CD4-positive, CD25-positive, alpha-beta regulatory T cell (primary cell): ENCODE measurements around the gene LCLAT1. TPM values are rescaled to one million over a fixed set of nuclear protein-coding genes. Genes with fewer than 3 reads are reported as not detected.
A peak's percentile ranks its signal among the peaks of the same experiment; 100 is the strongest.

Source experiments
- ATAC-seq, 2 donors: fragments of 150-1000 bp; cut with Tn5 transposase; one replicate each; pipeline ENCODE4 v1.10.0; 2021; ENCODE audit warnings: low read depth in 2 of 2, moderate number of reproducible peaks in 2 of 2, moderate library complexity in 1 of 2
- DNase-seq, 3 donors: peaks; one replicate each; pipeline versions ENCODE4 v3.0.0 to v3.0.0-alpha.2; 2012 to 2022; ENCODE audit warnings: mixed read lengths in 1 of 3
- H3K27ac ChIP-seq: one replicate; pipeline ENCODE4 v1.7.0; 2013; ENCODE audit warnings: mild to moderate bottlenecking, low read length; ENCODE audit not compliant: insufficient read depth, poor library complexity, severe bottlenecking
- H3K27me3 ChIP-seq: one replicate; pipeline ENCODE4 v1.7.0; 2013; ENCODE audit warnings: low read length; ENCODE audit not compliant: control insufficient read depth, insufficient read depth
- H3K36me3 ChIP-seq: one replicate; pipeline ENCODE4 v1.7.0; 2013; ENCODE audit warnings: mild to moderate bottlenecking, low read length, moderate library complexity; ENCODE audit not compliant: control insufficient read depth, insufficient read depth
- H3K4me1 ChIP-seq: 2 replicates; pipeline ENCODE4 v1.7.0; 2013; ENCODE audit warnings: mild to moderate bottlenecking, low read length; ENCODE audit not compliant: insufficient read depth, control insufficient read depth, poor library complexity, severe bottlenecking
- H3K4me3 ChIP-seq: one replicate; pipeline ENCODE4 v1.7.0; 2013; ENCODE audit warnings: low read depth, mild to moderate bottlenecking, low read length, moderate library complexity
- H3K9me3 ChIP-seq, 2 experiments: 1 replicate in 1 of 2; 2 replicates in 1 of 2; pipeline ENCODE4 v1.7.0; 2013; ENCODE audit warnings: low read length in 2 of 2, mild to moderate bottlenecking in 1 of 2, moderate library complexity in 1 of 2; ENCODE audit not compliant: control insufficient read depth in 2 of 2
- H3K27ac Mint-ChIP-seq, 3 donors: one replicate each; pipeline ENCODE4 v1.8.0; 2020 to 2022; ENCODE audit warnings: mild to moderate bottlenecking in 3 of 3, mixed read lengths in 3 of 3, moderate library complexity in 2 of 3
- H3K27me3 Mint-ChIP-seq: one replicate; pipeline ENCODE4 v1.8.0; 2022; ENCODE audit warnings: mild to moderate bottlenecking, mixed read lengths
- H3K36me3 Mint-ChIP-seq: one replicate; pipeline ENCODE4 v1.8.0; 2020; ENCODE audit warnings: mixed read lengths
- H3K4me1 Mint-ChIP-seq, 4 donors: one replicate each; pipeline ENCODE4 v1.8.0; 2020 to 2022; ENCODE audit warnings: mixed read lengths in 4 of 4, mild to moderate bottlenecking in 1 of 4
- H3K4me3 Mint-ChIP-seq, 4 donors: one replicate each; pipeline ENCODE4 v1.8.0; 2020 to 2022; ENCODE audit warnings: mild to moderate bottlenecking in 4 of 4, mixed read lengths in 4 of 4, moderate library complexity in 3 of 4
- H3K9me3 Mint-ChIP-seq, 7 donors: one replicate each; pipeline ENCODE4 v1.8.0; 2020 to 2022; ENCODE audit warnings: mixed read lengths in 7 of 7, mild to moderate bottlenecking in 3 of 7, moderate library complexity in 2 of 7
- polyA plus RNA-seq, 4 donors: library from polyadenylated mRNA; unstranded; fragments of 300-500 nt; fragmentation: Illumina TruSeq; gene quantifications; one replicate each; pipeline ENCODE4 v1.2.3, GENCODE V29; 2021
- total RNA-seq: library from RNA; stranded (reverse); gene quantifications from one replicate; pipeline ENCODE4 v1.2.3, GENCODE V29; 2022

The LCLAT1 gene
- total and polyA plus RNA-seq, 5 donors from 2014 or later, result 4.8 to 25.2 (median 9.2) TPM

GRCh38 chr2:30484995-30485394, 37.9 kb downstream of the LCLAT1 start:
- H3K9me3 Mint-ChIP-seq, result no peaks in the 10 kb centered on the region
- DNase-seq (no peak), ATAC-seq (no peak)
- no peaks in the 10 kb centered on the region for H3K4me1 ChIP-seq
- no peak overlapping the region for H3K27ac Mint-ChIP-seq
- no peaks in the 10 kb centered on the region for H3K27me3 ChIP-seq
- H3K4me1 Mint-ChIP-seq, result peaks cover 5 to 55% (median 29%) of the 10 kb centered on the region in 4 donors
- H3K36me3 ChIP-seq, result no peaks in the 10 kb centered on the region
- H3K36me3 Mint-ChIP-seq, result peaks cover 20% of the 10 kb centered on the region
- H3K27ac ChIP-seq, result no peak overlapping the region
- H3K9me3 ChIP-seq, result no peaks in the 10 kb centered on the region
- H3K27me3 Mint-ChIP-seq, result no peaks in the 10 kb centered on the region
- H3K4me3 Mint-ChIP-seq, result no peak overlapping the region
- H3K4me3 ChIP-seq, result no peak overlapping the region

DNA sequence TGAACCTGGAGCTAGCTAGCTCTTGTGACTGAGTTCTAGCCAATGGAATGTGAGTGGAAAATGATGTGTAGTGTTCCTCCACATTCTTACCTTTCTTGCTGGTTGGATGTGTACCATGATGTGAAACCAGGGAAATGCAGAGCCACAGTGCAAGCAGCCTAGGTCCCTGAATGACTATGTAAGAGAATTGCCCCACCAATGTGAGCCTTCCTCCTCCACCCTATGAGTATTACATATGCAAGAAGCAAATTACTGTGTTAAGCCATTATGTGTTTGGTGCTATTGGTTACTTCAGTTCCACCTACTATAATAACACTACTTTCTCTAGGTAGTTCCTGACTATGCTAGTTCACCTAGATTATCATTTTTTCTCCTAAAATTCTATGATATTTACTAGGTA, 39.6 kb downstream of the LCLAT1 start:
- Mint-ChIP-seq H3K36me3 (peaks cover 8% of the 10 kb centered on the region), H3K4me1 (peaks cover 11 to 51% (median 26%) of the 10 kb centered on the region in 4 donors), H3K27me3 (no peaks in the 10 kb centered on the region), H3K27ac (peak overlapping the region in 1 of 3 donors; percentile 34), H3K9me3 (no peaks in the 10 kb centered on the region), H3K4me3 (no peak overlapping the region)
- no peak overlapping the region for H3K4me3 ChIP-seq
- no peaks in the 10 kb centered on the region for H3K9me3 ChIP-seq
- ATAC-seq (no peak), DNase-seq (no peak)
- H3K36me3 ChIP-seq, result no peaks in the 10 kb centered on the region
- H3K27ac ChIP-seq, result no peak overlapping the region
- H3K4me1 ChIP-seq, result no peaks in the 10 kb centered on the region
- H3K27me3 ChIP-seq, result no peaks in the 10 kb centered on the region

- Histone ChIP-seq H3K9me3 (no peaks in the 10 kb centered on the region), H3K27me3 (no peaks in the 10 kb centered on the region), H3K4me3 (no peak overlapping the region), H3K4me1 (no peaks in the 10 kb centered on the region), H3K36me3 (no peaks in the 10 kb centered on the region), H3K27ac (no peak overlapping the region)
- ATAC-seq (no peak), DNase-seq (no peak)
- no peaks in the 10 kb centered on the region for H3K27me3 Mint-ChIP-seq
- H3K9me3 Mint-ChIP-seq, result no peaks in the 10 kb centered on the region
- H3K36me3 Mint-ChIP-seq, result peaks cover 8% of the 10 kb centered on the region
- H3K4me3 Mint-ChIP-seq, result no peak overlapping the region
- peaks cover 11 to 52% (median 28%) of the 10 kb centered on the region in 4 donors for H3K4me1 Mint-ChIP-seq
- peak overlapping the region in 1 of 3 donors; percentile 78 for H3K27ac Mint-ChIP-seq
Measured at GRCh38 chr2:30487603-30488002, 40.6 kb downstream of the LCLAT1 start.

- H3K27me3 Mint-ChIP-seq, result no peaks in the 10 kb centered on the region
- Histone ChIP-seq H3K27ac (no peak overlapping the region), H3K4me1 (no peaks in the 10 kb centered on the region), H3K36me3 (no peaks in the 10 kb centered on the region), H3K9me3 (no peaks in the 10 kb centered on the region), H3K4me3 (no peak overlapping the region), H3K27me3 (no peaks in the 10 kb centered on the region)
- H3K4me1 Mint-ChIP-seq, result peaks cover 11 to 53% (median 27%) of the 10 kb centered on the region in 4 donors
- H3K9me3 Mint-ChIP-seq, result no peaks in the 10 kb centered on the region
- H3K4me3 Mint-ChIP-seq, result no peak overlapping the region
- H3K36me3 Mint-ChIP-seq, result peaks cover 8% of the 10 kb centered on the region
- peak overlapping the region in 1 of 3 donors; percentile 52 for H3K27ac Mint-ChIP-seq
- no peak for ATAC-seq
- peak in 1 of 3 donors; percentile 9 for DNase-seq
Measured at GRCh38 chr2:30488012-30488659, 41.1 kb downstream of the LCLAT1 start.

GRCh38 chr2:30491225-30491624, 44.2 kb downstream of the LCLAT1 start:
- Mint-ChIP-seq H3K4me1 (peaks cover 6 to 48% (median 28%) of the 10 kb centered on the region in 4 donors), H3K27ac (no peak overlapping the region), H3K4me3 (no peak overlapping the region), H3K27me3 (no peaks in the 10 kb centered on the region), H3K36me3 (peaks cover 17% of the 10 kb centered on the region), H3K9me3 (peaks cover 0 to 5% (median 0%) of the 10 kb centered on the region in 7 donors)
- no peak overlapping the region for H3K4me3 ChIP-seq
- H3K36me3 ChIP-seq, result no peaks in the 10 kb centered on the region
- no peaks in the 10 kb centered on the region for H3K27me3 ChIP-seq
- no peaks in the 10 kb centered on the region for H3K9me3 ChIP-seq
- H3K27ac ChIP-seq, result no peak overlapping the region
- no peak for ATAC-seq
- DNase-seq, result no peak
- no peaks in the 10 kb centered on the region for H3K4me1 ChIP-seq

DNA sequence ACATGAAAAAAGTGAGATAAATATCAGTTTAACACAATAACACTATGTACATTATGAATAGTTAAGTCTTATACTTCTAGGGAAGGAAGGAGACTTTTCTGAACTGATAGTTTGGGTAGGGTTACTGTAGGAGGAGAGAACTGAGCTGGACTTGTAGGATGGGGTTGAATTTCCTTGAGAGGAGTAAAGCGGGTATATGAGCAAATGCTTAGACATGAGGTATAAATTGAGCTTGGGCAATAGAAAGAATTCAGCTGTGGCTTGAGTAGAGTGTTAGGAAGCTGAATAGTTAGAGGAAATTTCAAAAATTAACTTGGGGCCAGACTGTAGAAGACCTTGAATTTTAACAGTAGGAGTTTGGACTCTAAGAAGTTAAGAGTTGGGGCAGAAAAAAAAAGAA, 45.1 kb downstream of the LCLAT1 start:
- H3K27ac Mint-ChIP-seq, result peak overlapping the region in 1 of 3 donors; percentile 2
- no peak for ATAC-seq
- H3K27me3 ChIP-seq, result no peaks in the 10 kb centered on the region
- peaks cover 25% of the 10 kb centered on the region for H3K36me3 Mint-ChIP-seq
- no peak overlapping the region for H3K4me3 ChIP-seq
- H3K4me1 Mint-ChIP-seq, result peaks cover 6 to 46% (median 28%) of the 10 kb centered on the region in 4 donors
- DNase-seq, result no peak
- no peaks in the 10 kb centered on the region for H3K4me1 ChIP-seq
- H3K9me3 ChIP-seq, result no peaks in the 10 kb centered on the region
- no peak overlapping the region for H3K27ac ChIP-seq
- H3K36me3 ChIP-seq, result no peaks in the 10 kb centered on the region
- H3K27me3 Mint-ChIP-seq, result no peaks in the 10 kb centered on the region
- no peak overlapping the region for H3K4me3 Mint-ChIP-seq
- H3K9me3 Mint-ChIP-seq, result peaks cover 0 to 8% (median 5%) of the 10 kb centered on the region in 7 donors

DNA sequence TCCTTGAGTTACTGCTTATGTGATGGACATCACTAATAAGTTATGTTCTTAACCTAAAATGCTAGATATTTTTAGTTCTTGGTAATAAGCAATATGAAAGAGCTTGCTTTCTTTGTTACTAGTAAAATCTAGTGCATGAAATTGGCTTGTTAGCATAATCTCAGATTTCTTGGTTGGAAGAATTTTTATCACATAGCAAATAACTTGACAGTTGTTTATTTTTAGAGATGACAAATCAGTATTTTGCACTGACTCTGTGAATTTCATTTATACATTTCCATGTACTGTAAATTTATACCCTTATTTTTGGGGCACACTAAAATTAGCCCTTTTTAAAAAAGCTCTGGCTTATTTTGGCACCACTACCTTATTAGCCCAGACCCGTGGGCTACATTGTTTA, 45.6 kb downstream of the LCLAT1 start:
- peaks cover 6 to 41% (median 24%) of the 10 kb centered on the region in 4 donors for H3K4me1 Mint-ChIP-seq
- no peaks in the 10 kb centered on the region for H3K27me3 Mint-ChIP-seq
- no peak overlapping the region for H3K4me3 Mint-ChIP-seq
- H3K9me3 ChIP-seq, result peaks cover 0 to 2% of the 10 kb centered on the region in 2 experiments
- H3K27ac ChIP-seq, result no peak overlapping the region
- no peaks in the 10 kb centered on the region for H3K4me1 ChIP-seq
- peaks cover 23% of the 10 kb centered on the region for H3K36me3 Mint-ChIP-seq
- peaks cover 0 to 11% (median 5%) of the 10 kb centered on the region in 7 donors for H3K9me3 Mint-ChIP-seq
- ATAC-seq, result no peak
- H3K36me3 ChIP-seq, result no peaks in the 10 kb centered on the region
- no peak for DNase-seq
- no peaks in the 10 kb centered on the region for H3K27me3 ChIP-seq
- no peak overlapping the region for H3K4me3 ChIP-seq
- H3K27ac Mint-ChIP-seq, result peak overlapping the region in 1 of 3 donors; percentile 2

GRCh38 chr2:30493440-30493839, 46.4 kb downstream of the LCLAT1 start:
- no peaks in the 10 kb centered on the region for H3K4me1 ChIP-seq
- ATAC-seq (no peak), DNase-seq (no peak)
- Mint-ChIP-seq H3K9me3 (peaks cover 0 to 19% (median 6%) of the 10 kb centered on the region in 7 donors), H3K27me3 (no peaks in the 10 kb centered on the region), H3K4me3 (no peak overlapping the region), H3K27ac (no peak overlapping the region), H3K4me1 (peaks cover 6 to 34% (median 21%) of the 10 kb centered on the region in 4 donors), H3K36me3 (peaks cover 27% of the 10 kb centered on the region)
- no peak overlapping the region for H3K27ac ChIP-seq
- no peaks in the 10 kb centered on the region for H3K27me3 ChIP-seq
- no peaks in the 10 kb centered on the region for H3K36me3 ChIP-seq
- no peak overlapping the region for H3K4me3 ChIP-seq
- peaks cover 0 to 10% of the 10 kb centered on the region in 2 experiments for H3K9me3 ChIP-seq
